Stimulated activated naive CD4-positive, alpha-beta T cell (primary cell): Measurements from ENCODE around the gene TMEM192.
"Not testable (repeated sequence)": the region's sequence is repeated elsewhere in the genome, so short reads cannot be mapped to it uniquely, and the experiment has no call there.

Source experiments
- DNase-seq, 6 experiments: peaks; one replicate each; lab custom pipeline; 2025; lab: John Stamatoyannopoulos, UW

Gene TMEM192

DNA sequence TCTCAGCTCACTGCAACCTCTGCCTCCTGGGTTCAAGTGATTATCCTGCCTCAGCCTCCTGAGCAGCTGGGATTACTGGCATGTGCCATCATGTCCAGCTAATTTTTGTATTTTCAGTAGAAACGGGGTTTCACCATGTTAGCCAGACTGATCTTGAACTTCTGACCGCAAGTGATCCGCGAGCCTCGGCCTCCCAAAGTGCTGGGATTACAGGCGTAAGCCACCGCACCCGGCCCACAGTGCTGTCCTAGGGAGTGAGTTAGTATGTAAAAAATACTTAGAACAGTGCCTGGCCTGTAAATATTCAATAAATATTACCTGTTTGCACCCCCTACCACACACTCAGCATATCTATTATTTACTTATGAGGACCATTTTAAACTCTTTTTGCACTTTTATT is 20.5 kb downstream of the TMEM192 start:
- not testable (repeated sequence) for DNase-seq

DNA sequence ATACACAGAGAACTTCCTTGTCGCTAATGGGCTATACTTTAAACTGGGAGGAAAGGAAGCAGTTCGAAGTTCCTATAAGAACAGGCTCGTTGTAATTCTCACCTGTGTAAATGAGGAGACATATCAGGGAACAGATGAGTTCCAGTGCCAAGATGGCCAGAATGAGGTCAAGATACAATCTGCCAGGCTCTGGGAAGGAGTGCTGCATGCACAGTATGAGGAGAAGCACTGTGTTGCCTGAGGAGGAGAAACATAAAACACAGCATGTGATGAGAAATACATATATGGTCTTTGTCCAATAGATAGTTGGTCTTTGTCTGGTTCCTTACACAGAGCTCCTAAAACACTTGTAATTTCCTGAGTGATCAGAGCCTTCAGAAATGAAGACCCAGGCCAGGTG is 24.3 kb downstream of the TMEM192 start:
- DNase-seq = no peak

- DNase-seq = no peak
These were observed 26.7 kb downstream of the TMEM192 start for GRCh38 chr4:165085946-165086345.

DNA sequence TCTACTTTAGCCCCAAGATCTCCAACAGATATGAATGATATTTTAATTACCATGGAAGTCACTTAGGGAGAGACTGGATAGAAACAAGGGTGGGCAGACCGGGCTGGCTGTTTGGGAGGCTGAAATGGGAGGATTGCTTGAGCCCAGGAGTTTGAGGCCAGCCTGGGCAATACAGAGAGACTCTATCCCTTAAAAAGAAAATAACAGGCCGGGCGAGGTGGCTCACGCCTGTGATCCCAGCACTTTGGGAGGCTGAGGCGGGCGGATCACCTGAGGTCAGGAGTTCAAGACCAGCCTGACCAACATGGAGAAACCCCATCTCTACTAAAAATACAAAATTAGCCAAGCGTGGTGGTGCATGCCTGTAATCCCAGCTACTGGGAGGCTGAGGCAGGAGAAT is 27.9 kb downstream of the TMEM192 start:
- not testable (repeated sequence) for DNase-seq

DNA sequence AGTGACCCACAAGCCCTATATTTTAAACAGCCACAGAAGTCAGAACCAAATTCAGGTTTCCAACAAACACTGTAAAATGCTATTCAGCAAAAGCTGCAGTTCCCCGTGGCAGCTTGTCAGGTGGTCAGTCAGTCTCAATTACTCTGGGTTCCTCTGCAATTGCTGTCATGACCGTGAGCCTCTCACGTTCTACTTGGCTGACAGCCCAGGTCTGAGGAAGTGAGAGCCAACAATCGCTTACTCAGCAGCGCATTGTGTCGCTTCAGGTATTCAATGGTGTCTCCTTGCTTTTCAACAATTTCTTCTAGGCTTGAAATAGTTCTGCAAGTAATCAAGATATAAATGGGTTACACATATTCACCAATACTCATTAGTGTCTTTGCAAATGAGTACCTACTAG is 33.2 kb downstream of the TMEM192 start:
- no peak for DNase-seq

DNA sequence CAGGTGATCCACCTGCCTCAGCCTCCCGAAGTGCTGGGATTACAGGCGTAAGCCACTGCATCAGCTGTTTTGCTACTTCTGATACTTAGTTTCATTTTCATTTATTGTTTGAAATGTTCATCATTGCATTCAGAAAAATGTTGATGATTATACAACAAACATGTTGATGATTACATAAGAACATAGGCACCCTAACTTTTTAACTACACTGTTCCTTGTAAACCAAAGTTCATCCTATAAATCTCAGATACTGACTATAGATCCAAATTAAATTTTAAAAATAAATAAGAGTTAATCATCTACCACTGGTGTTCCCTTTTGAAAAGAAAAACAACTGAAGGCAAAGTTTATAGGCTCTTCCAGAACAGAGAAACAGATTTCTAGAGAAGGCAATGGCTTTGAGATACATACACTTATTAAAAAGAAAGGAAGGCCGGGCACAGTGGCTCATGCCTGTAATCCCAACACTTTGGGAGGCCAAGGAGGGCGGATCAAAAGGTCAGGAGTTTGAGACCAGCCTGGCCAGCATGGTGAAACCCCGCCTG is 35.6 kb downstream of the TMEM192 start:
- no peak for DNase-seq

DNA sequence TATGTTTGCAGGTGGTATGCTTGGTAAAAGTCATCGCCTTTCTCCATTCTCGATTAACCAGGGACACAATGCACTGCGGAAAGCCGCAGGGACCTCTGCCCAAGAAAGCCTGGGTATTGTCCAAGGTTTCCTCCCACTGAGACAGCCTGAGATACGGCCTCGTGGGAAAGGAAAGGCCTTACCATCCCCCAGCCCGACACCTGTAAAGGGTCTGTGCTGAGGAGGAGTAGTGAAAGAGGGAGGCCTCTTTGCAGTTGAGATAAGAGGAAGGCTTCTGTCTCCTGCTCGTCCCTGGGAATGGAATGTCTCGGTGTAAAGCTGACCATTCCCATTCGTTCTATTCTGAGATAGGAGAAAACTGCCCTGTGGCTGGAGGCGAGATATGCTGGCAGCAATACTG is 39.3 kb downstream of the TMEM192 start:
- not testable (repeated sequence) for DNase-seq

DNA sequence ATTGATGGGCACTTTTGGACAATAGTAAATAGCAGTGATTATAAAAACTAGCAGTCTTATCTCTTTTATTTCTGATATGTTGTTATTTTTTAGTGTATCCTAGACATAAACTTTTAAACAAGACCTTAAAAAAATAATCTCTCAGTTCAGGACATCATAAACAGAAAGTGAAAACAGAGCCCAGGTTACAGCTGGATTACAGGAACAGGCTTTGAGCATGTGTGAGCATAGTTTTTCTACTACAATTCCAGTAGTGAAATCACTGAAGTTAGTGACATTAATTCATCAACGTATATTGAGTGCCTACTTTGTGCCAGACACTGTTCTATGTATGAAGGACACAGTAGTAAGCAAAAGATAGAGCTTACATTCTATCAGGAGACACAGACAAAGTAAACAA is 42.1 kb downstream of the TMEM192 start:
- DNase-seq = no peak

DNA sequence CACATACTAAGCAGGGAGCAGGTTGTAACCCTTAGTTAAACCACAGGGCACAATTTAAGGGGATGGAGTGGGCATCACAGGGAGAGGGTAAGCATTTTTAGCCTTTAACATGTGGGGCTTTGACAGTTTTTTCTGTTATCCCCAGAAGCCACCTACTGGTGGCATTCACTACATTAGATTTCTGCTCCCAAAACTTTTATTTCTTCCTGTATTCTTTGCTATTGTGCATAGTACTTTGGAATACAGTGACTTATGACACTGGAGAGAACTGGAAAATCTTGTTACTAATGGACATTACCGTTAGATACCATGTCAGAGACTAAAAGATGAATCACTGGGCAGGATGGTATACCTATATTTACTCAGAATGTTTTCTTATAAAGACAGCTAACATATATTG is 51.7 kb downstream of the TMEM192 start:
- no peak for DNase-seq

GRCh38 chr4:165059386-165059785 is 53.3 kb downstream of the TMEM192 start:
- no peak for DNase-seq

GRCh38 chr4:165058666-165059065 is 54.0 kb downstream of the TMEM192 start:
- no peak for DNase-seq

DNA sequence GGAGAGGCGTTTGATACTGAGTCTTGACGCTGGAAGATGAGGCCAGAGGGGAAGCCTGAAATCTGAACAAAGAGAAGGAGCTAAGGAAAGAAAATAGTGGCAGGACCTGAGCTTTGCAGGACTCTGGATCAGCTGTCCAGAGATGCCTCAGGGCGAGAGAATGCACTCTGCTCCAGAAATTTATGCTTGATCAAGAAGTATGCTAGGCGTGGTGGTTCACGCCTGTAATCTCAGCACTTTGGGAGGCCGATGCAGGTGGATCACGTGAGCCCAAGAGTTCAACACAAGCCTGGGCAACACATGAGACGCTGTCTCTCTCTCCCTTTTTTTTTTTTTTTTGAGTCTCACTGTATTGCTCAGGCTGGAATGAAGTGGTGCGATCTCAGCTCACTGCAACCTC is 57.1 kb downstream of the TMEM192 start:
- no peak for DNase-seq

DNA sequence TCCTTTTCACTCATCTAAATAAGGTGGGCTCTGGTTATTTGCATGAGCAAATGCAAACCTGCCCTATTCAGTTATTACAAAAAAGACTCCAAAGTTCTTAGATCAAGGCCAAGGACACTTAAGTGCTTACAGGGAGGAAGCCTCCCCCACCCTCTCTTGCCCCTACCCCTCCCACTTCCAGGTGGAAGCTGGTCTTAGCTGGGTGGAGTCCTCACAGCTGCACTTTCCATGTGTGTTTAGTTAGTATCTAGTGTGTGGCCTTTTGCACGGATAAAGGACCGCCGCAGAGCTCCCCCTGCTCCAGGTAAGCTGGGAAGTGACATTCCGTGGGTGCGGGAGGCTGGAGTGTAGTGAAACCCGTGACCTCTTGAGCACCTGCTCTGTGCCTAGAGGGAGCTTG is 59.0 kb downstream of the TMEM192 start, which contains the start of gene TRIM75:
TRIM75 (plus strand) TSS at position 222 of the 400 bp plus-strand sequence. CDS start 5,282 bp downstream, outside the sequence.
- no peak for DNase-seq

- no peak for DNase-seq
These were observed 60.0 kb downstream of the TMEM192 start for GRCh38 chr4:165052627-165053026.

DNA sequence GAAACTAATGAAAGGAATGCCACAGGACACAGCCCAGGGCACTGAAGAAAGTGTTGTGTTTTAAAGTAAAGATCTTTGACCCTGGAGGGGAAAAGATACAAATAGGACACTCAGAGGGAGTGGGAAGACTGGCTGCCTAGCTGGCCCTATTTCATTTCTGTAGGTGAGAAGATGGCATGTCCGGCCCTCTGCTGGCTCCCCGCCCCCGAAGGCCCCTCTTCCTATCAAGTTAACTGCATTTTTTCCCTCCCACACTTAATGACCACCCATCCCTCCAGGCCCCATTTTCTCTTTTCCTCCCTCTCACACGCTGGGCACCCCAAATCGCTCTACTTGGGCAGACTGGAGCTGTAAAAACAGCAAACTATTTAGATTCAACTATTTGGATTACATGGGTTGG is 64.5 kb downstream of the TMEM192 start:
- DNase-seq = no peak

GRCh38 chr4:165031436-165032211 is 81.0 kb downstream of the TMEM192 start, which contains the start of gene TRIM60:
TSS of gene TRIM60 (plus strand) at chr4:165031999. CDS start at chr4:165040073, 8,074 bp downstream.
- DNase-seq = no peak

DNA sequence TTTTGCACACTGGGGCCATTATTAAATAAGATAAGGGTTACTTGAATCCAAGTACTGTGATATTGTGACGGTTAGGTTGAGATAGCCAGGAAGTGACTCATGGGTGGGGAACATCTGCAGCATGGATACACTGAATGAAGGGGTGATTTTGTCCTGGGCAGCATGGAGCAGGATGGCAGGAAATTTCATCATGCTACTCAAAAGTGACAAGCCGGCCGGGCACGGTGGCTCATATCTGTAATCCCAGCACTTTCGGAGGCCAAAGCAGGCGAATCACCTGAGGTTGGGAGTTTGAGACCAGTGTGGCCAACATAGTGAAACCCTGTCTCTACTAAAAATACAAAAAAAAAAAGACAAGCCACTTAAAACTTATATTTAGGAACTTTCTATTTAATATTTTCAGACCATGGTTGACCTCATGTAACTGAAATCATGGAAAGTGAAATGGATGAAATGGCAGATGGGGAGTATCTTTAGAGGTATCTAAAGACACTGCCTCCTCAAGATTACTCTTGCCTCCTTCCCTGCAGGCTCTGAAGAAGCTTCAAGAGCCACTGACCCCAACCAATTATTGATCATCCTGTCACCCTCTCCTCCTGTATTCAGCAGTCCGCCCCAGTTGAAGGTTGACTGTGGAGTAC is 84.8 kb downstream of the TMEM192 start:
- DNase-seq = no peak

- DNase-seq = not testable (repeated sequence)
These were observed 86.9 kb downstream of the TMEM192 start for GRCh38 chr4:165025782-165026181.
